K562 (cell line): Measurements from ENCODE around the gene BCAR1. TPM values are rescaled to one million over a fixed set of nuclear protein-coding genes. Genes with fewer than 3 reads are reported as not detected.
A peak's percentile ranks its signal among the peaks of the same experiment; 100 is the strongest.

Source experiments
- ATAC-seq: fragments of 200-7000 bp; cut with Tn5 transposase; 3 replicates; pipeline ENCODE4 v1.9.1; 2020; ENCODE audit warnings: moderate library complexity
- BruUV-seq: library from RNA; stranded (reverse); fragments of 400-500 nt; replicated peaks from 2 replicates; lab custom pipeline; 2021; lab: Mats Ljungman, UMichigan
- CTCF ChIA-PET: fragments of 300-600 bp; formaldehyde crosslinking; extraction: SDS; loops from one replicate; lab custom pipeline; 2021; ENCODE audit warnings: low intra/inter-chr PET ratio; lab: Yijun Ruan, JAX
- POLR2A ChIA-PET: fragments of 300-600, 350-650 bp; sonication (Branson Sonifier 250); formaldehyde crosslinking; extraction: SDS; loops from one replicate; lab custom pipeline; 2021; ENCODE audit warnings: antibody characterized with exemption, inconsistent platforms; lab: Yijun Ruan, JAX
- DNase-seq, 4 experiments: peaks; one replicate each; pipeline versions ENCODE4 v3.0.0 to v3.0.0-alpha.2; 2011 to 2018; ENCODE audit warnings: low spot score in 3 of 4, mixed read lengths in 3 of 4; ENCODE audit errors: extremely low read depth in 1 of 4
- FAIRE-seq: peaks from 2 replicates; lab custom pipeline; 2011; peaks lifted over from hg19 to GRCh38; lab: Jason Lieb, UNC
- H2AFZ ChIP-seq: 2 replicates; pipeline ENCODE4 v1.6.0; 2011; ENCODE audit warnings: low read depth, low read length, control low read depth, inconsistent platforms
- H3K27ac ChIP-seq: fragments of 200-600 bp; 3 replicates; pipeline ENCODE4 v1.8.0; 2011; ENCODE audit warnings: low read depth, mild to moderate bottlenecking, control low read depth, inconsistent platforms, low read length, moderate library complexity, mixed read lengths; ENCODE audit errors: extremely low read depth
- H3K27me3 ChIP-seq, 2 experiments: fragments of 300-600 bp in 1 of 2; 2 replicates in 1 of 2; 3 replicates in 1 of 2; pipeline versions ENCODE4 v1.6.0 to v1.8.0; 2011; ENCODE audit warnings: inconsistent platforms in 2 of 2, low read length in 2 of 2, mild to moderate bottlenecking in 1 of 2, mixed read lengths in 1 of 2, moderate library complexity in 1 of 2; ENCODE audit not compliant: control insufficient read depth in 2 of 2, insufficient read depth in 2 of 2
- H3K36me3 ChIP-seq: fragments of 300-600 bp; 3 replicates; pipeline ENCODE4 v1.8.0; 2011; ENCODE audit warnings: mild to moderate bottlenecking, low read length, inconsistent platforms; ENCODE audit not compliant: control insufficient read depth, insufficient read depth
- H3K4me1 ChIP-seq, 2 experiments: fragments of 200-600 bp in 1 of 2; replicated peaks in 1 of 2; 2 replicates in 1 of 2; 3 replicates in 1 of 2; pipeline versions ENCODE4 v1.5.1 to v1.8.0; 2011; ENCODE audit warnings: inconsistent platforms in 2 of 2, low read length in 2 of 2, mild to moderate bottlenecking in 1 of 2, mixed read lengths in 1 of 2, moderate library complexity in 1 of 2; ENCODE audit not compliant: control insufficient read depth in 2 of 2, insufficient read depth in 2 of 2
- H3K4me2 ChIP-seq: 2 replicates; pipeline ENCODE4 v1.6.1; 2011; ENCODE audit warnings: low read length, control low read depth, inconsistent platforms, mixed read lengths; ENCODE audit not compliant: insufficient read depth
- H3K4me3 ChIP-seq: fragments of 200-600 bp; sonication (generic), shearing (Covaris generic); 2 replicates; pipeline ENCODE4 v1.5.1; 2016; ENCODE audit warnings: control low read depth, inconsistent platforms
- H3K79me2 ChIP-seq: fragments of 200-600 bp; 3 replicates; pipeline ENCODE4 v1.8.0; 2011; ENCODE audit warnings: low read length, inconsistent platforms; ENCODE audit not compliant: control insufficient read depth, insufficient read depth
- H3K9ac ChIP-seq, 2 experiments: 2 replicates each; pipeline versions ENCODE4 v1.6.0 to v1.6.1; 2011; ENCODE audit warnings: low read depth in 2 of 2, low read length in 2 of 2, control low read depth in 1 of 2, inconsistent platforms in 1 of 2, mild to moderate bottlenecking in 1 of 2, mixed read lengths in 1 of 2; ENCODE audit not compliant: insufficient read depth in 1 of 2
- H3K9me1 ChIP-seq: one replicate; pipeline ENCODE4 v1.6.0; 2011; ENCODE audit warnings: inconsistent platforms, mild to moderate bottlenecking, low read length, moderate library complexity; ENCODE audit not compliant: control insufficient read depth, insufficient read depth
- H3K9me3 ChIP-seq: replicated peaks from 2 replicates; pipeline ENCODE4 v1.5.1; 2011; ENCODE audit warnings: low read depth, low read length, inconsistent platforms; ENCODE audit not compliant: control insufficient read depth, insufficient read depth
- H4K20me1 ChIP-seq: replicated peaks from 2 replicates; pipeline ENCODE4 v1.6.1; 2011; ENCODE audit warnings: low read length, inconsistent platforms, mixed read lengths; ENCODE audit not compliant: control insufficient read depth, insufficient read depth
- CREM ChIP-seq: IDR thresholded peaks from 2 replicates; pipeline ENCODE4 v1.6.1; 2014; ENCODE audit warnings: antibody characterized with exemption, low read depth
- ELF4 ChIP-seq: fragments of 450-650 bp; formaldehyde crosslinking; IDR thresholded peaks from 2 replicates; pipeline ENCODE4 v1.4.0; 2022; ENCODE audit warnings: missing genetic modification characterization
- GTF2A2 ChIP-seq: IDR thresholded peaks from 2 replicates; pipeline ENCODE4 v1.6.1; 2016; ENCODE audit warnings: mild to moderate bottlenecking, missing genetic modification characterization, missing compliant biosample characterization
- MAFF ChIP-seq: IDR thresholded peaks from 2 replicates; pipeline ENCODE4 v1.6.1; 2012; ENCODE audit warnings: low read length, improper control_type of control experiment
- NFIX ChIP-seq: fragments of 250-450 bp; sonication (Bioruptor Pico); IDR thresholded peaks from 2 replicates; pipeline ENCODE4 v1.4.0; 2020; ENCODE audit warnings: low read depth, mild to moderate bottlenecking, moderate library complexity
- PHF21A ChIP-seq: fragments of 450-650 bp; IDR thresholded peaks from 2 replicates; pipeline ENCODE4 v1.6.1; 2017; ENCODE audit warnings: low read depth, borderline replicate concordance
- PYGO2 ChIP-seq: fragments of 450-650 bp; IDR thresholded peaks from 2 replicates; pipeline ENCODE4 v1.6.1; 2016; ENCODE audit warnings: mild to moderate bottlenecking, missing genetic modification characterization, moderate library complexity, missing compliant biosample characterization
- RAD21 ChIP-seq, 2 experiments: fragments of 250-450 bp in 1 of 2; fragments of 450-650 bp in 1 of 2; sonication (Bioruptor Pico) in 1 of 2; formaldehyde crosslinking in 1 of 2; IDR thresholded peaks in 1 of 2; conservative IDR thresholded peaks in 1 of 2; 2 replicates each; pipeline versions ENCODE4 v1.4.0 to v1.8.0; 2020 to 2022; ENCODE audit warnings: mild to moderate bottlenecking in 2 of 2, moderate library complexity in 1 of 2
- RUNX1 ChIP-seq: sonication (generic); IDR thresholded peaks from 2 replicates; pipeline ENCODE4 v1.6.1; 2016; ENCODE audit warnings: antibody characterized with exemption, low read depth
- SRSF1 ChIP-seq: fragments of 200-400 bp; formaldehyde crosslinking; IDR thresholded peaks from 2 replicates; pipeline ENCODE4 v1.6.1; 2017; ENCODE audit warnings: mild to moderate bottlenecking, low read depth, low read length, moderate library complexity
- WGBS: fragments of 100-300 bp; shearing (Covaris generic); methylation state at CpG from one replicate; pipeline ENCODE4 v1.1.6; 2016; ENCODE audit warnings: low coverage, mixed read lengths; ENCODE audit not compliant: insufficient coverage; ENCODE audit errors: missing lambda C conversion rate; 5-methylcytosine and 5-hydroxymethylcytosine counted together
- in situ Hi-C: fragments of 300-500 bp; cut with MboI; formaldehyde crosslinking; loops from 4 replicates; pipeline ENCODE4 v1.15.0; 2018; ENCODE audit warnings: inconsistent platforms, mixed read lengths
- intact Hi-C: fragments of 100-400 bp; cut with micrococcal nuclease; formaldehyde crosslinking; loops from 2 replicates; pipeline ENCODE4 v1.14.2; 2022
- polyA plus RNA-seq, 8 experiments: library from polyadenylated mRNA; depleted of rRNA in 4 of 8; stranded (reverse) in 5 of 8; unstranded in 3 of 8; fragments of >200 nt; fragmentation: Nextera tagmentation in 2 of 8; fragmentation: Illumina TruSeq in 1 of 8; extraction: Ambion mirVana in 2 of 8; extraction: Trizol in 1 of 8; gene quantifications; 2 replicates each; pipeline versions ENCODE4 v1.2.1 to v1.2.3, GENCODE V29; 2011 to 2014; ENCODE audit warnings: inconsistent platforms in 1 of 8, missing spikeins in 1 of 8
- total RNA-seq, 7 experiments: library from RNA; depleted of rRNA in 6 of 7; stranded (reverse); fragments of >200 nt in 6 of 7; fragmentation: Illumina TruSeq in 2 of 7; extraction: Trizol in 2 of 7; gene quantifications; 2 replicates each; pipeline versions ENCODE4 v1.2.1 to v1.2.3, GENCODE V29; 2011 to 2021; ENCODE audit warnings: low replicate concordance in 1 of 7
- TF ChIP-seq, protein P1 (sequence below): IDR thresholded peaks from 3 replicates; pipeline ENCODE4 v1.6.1; 2011; ENCODE audit warnings: borderline replicate concordance, mild to moderate bottlenecking; ENCODE audit not compliant: insufficient read length, insufficient read depth
- TF ChIP-seq, protein P2 (sequence below): sonication (generic); formaldehyde crosslinking; IDR thresholded peaks from 2 replicates; pipeline ENCODE4 v1.9.0; 2022; ENCODE audit warnings: mild to moderate bottlenecking, missing genetic modification reagents
- TF ChIP-seq, protein P3 (sequence below): fragments of 450-650 bp; IDR thresholded peaks from 2 replicates; pipeline ENCODE4 v1.7.0; 2016; ENCODE audit warnings: borderline replicate concordance
- TF ChIP-seq, protein P4 (sequence below): fragments of 250-450 bp; sonication (Bioruptor Pico); IDR thresholded peaks from 2 replicates; pipeline ENCODE4 v1.4.0; 2020
- TF ChIP-seq, protein P5 (sequence below), 3 experiments: IDR thresholded peaks in 2 of 3; conservative IDR thresholded peaks in 1 of 3; 2 replicates each; pipeline ENCODE4 v1.5.1; 2011 to 2012; ENCODE audit warnings: low read length in 3 of 3, mild to moderate bottlenecking in 3 of 3, control low read depth in 2 of 3, improper control_type of control experiment in 1 of 3, inconsistent platforms in 1 of 3, low read depth in 1 of 3, mixed read lengths in 1 of 3, moderate library complexity in 1 of 3; ENCODE audit not compliant: insufficient read depth in 2 of 3

BCAR1 gene
- total and polyA plus RNA-seq, 9 of the 15 experiments (the other 6 are each of a cell fraction or from before 2014, with no cell fraction given): 0.10 to 26.3 (median 3.6) TPM

DNA sequence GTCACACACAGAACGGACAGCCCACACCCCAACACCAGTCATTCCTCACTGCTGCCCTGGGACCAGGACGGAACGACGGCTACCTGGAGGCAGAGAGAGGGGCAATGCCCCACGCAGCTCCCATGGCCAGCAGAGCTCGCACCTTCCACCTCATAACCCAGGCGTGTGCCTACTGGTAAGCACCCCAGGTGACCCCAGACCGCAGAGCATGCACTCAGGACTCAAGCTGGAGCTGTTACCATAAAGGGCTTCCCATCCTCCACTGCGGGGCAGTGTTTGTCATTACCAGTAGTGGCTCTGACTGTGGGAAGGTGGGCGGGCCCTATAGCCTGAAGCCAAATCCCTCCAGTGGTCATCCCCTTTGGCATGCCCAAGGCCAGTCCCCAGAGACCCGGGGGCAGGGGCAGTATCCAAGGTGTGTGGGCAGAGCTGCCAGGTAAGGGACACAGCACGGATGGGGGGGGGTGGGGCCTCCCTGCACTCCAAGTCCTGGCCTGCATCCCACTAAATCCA, 4.7 kb upstream of the BCAR1 start:
- POLR2A ChIA-PET: interaction anchor here (0.7 kb wide), 1 partner anchor 527 kb away, joined by 3 read pairs; no protein-coding TSS in a partner anchor
- Histone ChIP-seq H3K4me1 (peaks cover 6 to 55% of the 10 kb centered on the region in 2 experiments; a peak in 3 of 5 replicates), H3K4me3 (no peak overlapping the region), H3K36me3 (no peaks in the 10 kb centered on the region), H3K9me3 (no peaks in the 10 kb centered on the region), H3K9ac (peak overlapping the region in 1 of 2 experiments; percentile 85; a peak in 2 of 4 replicates), H3K27ac (no peak overlapping the region), H3K27me3 (no peaks in the 10 kb centered on the region), H3K9me1 (peaks cover 6% of the 10 kb centered on the region), H4K20me1 (peaks cover 13% of the 10 kb centered on the region), H2AFZ (no peak overlapping the region), H3K4me2 (no peak overlapping the region), H3K79me2 (peaks cover 3% of the 10 kb centered on the region; the same call in 1 of the 3 replicates)
- FAIRE-seq: peak; percentile 90
- intact Hi-C loops (no loop called here), in situ Hi-C loops (no loop called here)
- BruUV-seq: no TSS peak
- peak; percentile 74 for ATAC-seq
- peak; percentile 69 to 71 (median 70) for DNase-seq
- whole genome bisulfite sequencing: 38% methylated on average over 12 of the region's 12 CpGs
- CTCF ChIA-PET: interaction anchor here (1.4 kb wide), 1 partner anchor 129 kb away, joined by 7 read pairs; no protein-coding TSS in a partner anchor
- TF ChIP-seq RAD21 (CRISPR knock-in tag; conservative IDR thresholded peaks at IDR 0.05 in 1 of 2, IDR thresholded peaks at IDR 0.05 in 1 of 2) (peak in 1 of 2 experiments; percentile 44; a peak in 2 of 4 replicates), SRSF1 (no peak), MAFF (no peak), GTF2A2 (tag) (no peak), PHF21A (no peak), CREM (peak; percentile 28; the same call in 1 of the 2 replicates), ELF4 (no peak), RUNX1 (no peak), NFIX (CRISPR knock-in tag) (no peak), PYGO2 (tag) (no peak)
- TF ChIP-seq, protein P1, sequence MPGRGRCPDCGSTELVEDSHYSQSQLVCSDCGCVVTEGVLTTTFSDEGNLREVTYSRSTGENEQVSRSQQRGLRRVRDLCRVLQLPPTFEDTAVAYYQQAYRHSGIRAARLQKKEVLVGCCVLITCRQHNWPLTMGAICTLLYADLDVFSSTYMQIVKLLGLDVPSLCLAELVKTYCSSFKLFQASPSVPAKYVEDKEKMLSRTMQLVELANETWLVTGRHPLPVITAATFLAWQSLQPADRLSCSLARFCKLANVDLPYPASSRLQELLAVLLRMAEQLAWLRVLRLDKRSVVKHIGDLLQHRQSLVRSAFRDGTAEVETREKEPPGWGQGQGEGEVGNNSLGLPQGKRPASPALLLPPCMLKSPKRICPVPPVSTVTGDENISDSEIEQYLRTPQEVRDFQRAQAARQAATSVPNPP: no peak
- TF ChIP-seq, protein P2, sequence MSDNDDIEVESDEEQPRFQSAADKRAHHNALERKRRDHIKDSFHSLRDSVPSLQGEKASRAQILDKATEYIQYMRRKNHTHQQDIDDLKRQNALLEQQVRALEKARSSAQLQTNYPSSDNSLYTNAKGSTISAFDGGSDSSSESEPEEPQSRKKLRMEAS (CRISPR knock-in tag): peak; percentile 48
- TF ChIP-seq, protein P3, sequence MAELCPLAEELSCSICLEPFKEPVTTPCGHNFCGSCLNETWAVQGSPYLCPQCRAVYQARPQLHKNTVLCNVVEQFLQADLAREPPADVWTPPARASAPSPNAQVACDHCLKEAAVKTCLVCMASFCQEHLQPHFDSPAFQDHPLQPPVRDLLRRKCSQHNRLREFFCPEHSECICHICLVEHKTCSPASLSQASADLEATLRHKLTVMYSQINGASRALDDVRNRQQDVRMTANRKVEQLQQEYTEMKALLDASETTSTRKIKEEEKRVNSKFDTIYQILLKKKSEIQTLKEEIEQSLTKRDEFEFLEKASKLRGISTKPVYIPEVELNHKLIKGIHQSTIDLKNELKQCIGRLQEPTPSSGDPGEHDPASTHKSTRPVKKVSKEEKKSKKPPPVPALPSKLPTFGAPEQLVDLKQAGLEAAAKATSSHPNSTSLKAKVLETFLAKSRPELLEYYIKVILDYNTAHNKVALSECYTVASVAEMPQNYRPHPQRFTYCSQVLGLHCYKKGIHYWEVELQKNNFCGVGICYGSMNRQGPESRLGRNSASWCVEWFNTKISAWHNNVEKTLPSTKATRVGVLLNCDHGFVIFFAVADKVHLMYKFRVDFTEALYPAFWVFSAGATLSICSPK: no peak
- TF ChIP-seq, protein P4, sequence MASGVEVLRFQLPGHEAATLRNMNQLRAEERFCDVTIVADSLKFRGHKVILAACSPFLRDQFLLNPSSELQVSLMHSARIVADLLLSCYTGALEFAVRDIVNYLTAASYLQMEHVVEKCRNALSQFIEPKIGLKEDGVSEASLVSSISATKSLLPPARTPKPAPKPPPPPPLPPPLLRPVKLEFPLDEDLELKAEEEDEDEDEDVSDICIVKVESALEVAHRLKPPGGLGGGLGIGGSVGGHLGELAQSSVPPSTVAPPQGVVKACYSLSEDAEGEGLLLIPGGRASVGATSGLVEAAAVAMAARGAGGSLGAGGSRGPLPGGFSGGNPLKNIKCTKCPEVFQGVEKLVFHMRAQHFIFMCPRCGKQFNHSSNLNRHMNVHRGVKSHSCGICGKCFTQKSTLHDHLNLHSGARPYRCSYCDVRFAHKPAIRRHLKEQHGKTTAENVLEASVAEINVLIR (CRISPR knock-in tag): no peak
- TF ChIP-seq, protein P5, sequence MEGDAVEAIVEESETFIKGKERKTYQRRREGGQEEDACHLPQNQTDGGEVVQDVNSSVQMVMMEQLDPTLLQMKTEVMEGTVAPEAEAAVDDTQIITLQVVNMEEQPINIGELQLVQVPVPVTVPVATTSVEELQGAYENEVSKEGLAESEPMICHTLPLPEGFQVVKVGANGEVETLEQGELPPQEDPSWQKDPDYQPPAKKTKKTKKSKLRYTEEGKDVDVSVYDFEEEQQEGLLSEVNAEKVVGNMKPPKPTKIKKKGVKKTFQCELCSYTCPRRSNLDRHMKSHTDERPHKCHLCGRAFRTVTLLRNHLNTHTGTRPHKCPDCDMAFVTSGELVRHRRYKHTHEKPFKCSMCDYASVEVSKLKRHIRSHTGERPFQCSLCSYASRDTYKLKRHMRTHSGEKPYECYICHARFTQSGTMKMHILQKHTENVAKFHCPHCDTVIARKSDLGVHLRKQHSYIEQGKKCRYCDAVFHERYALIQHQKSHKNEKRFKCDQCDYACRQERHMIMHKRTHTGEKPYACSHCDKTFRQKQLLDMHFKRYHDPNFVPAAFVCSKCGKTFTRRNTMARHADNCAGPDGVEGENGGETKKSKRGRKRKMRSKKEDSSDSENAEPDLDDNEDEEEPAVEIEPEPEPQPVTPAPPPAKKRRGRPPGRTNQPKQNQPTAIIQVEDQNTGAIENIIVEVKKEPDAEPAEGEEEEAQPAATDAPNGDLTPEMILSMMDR (IDR thresholded peaks at IDR 0.05 in 2 of 3, conservative IDR thresholded peaks at IDR 0.05 in 1 of 3; ENCODE audit: insufficient read depth in 2 of 3, low read depth in 1 of 3, low read length in 3 of 3): peak; percentile 41 to 56 (median 53); a peak in 4 of 6 replicates
